ENCODE data around the gene ENOPH1.
A peak's percentile ranks its signal among the peaks of the same experiment; 100 is the strongest.
"Not testable (repeated sequence)": the region's sequence is repeated elsewhere in the genome, so short reads cannot be mapped to it uniquely, and the experiment has no call there.

The ENOPH1 gene

GRCh38 chr4:82473621-82474164 is 43.3 kb downstream of the ENOPH1 start:
- no peak for DNase-seq

GRCh38 chr4:82475931-82476330 is 45.5 kb downstream of the ENOPH1 start:
- not testable (repeated sequence) for DNase-seq

GRCh38 chr4:82477469-82477868 is 47.1 kb downstream of the ENOPH1 start:
- not testable (repeated sequence) for DNase-seq

- DNase-seq: no peak
Measured at GRCh38 chr4:82479562-82479961, 49.2 kb downstream of the ENOPH1 start.

GRCh38 chr4:82480771-82481505 is 50.5 kb downstream of the ENOPH1 start:
- no peak for DNase-seq

- no peak for DNase-seq
Measured at GRCh38 chr4:82481506-82481840, 51.1 kb downstream of the ENOPH1 start.

- DNase-seq: no peak
Measured at GRCh38 chr4:82482387-82482786, 52.0 kb downstream of the ENOPH1 start.

GRCh38 chr4:82484996-82485783 is 54.8 kb downstream of the ENOPH1 start:
- DNase-seq: no peak

- DNase-seq: no peak
Measured at GRCh38 chr4:82489076-82489475, 58.7 kb downstream of the ENOPH1 start.

GRCh38 chr4:82489987-82490386 is 59.6 kb downstream of the ENOPH1 start:
- DNase-seq: no peak

GRCh38 chr4:82491251-82491960 is 61.0 kb downstream of the ENOPH1 start:
- no peak for DNase-seq

GRCh38 chr4:82493721-82494425 is 63.5 kb downstream of the ENOPH1 start:
- DNase-seq: peak; percentile 46

- DNase-seq: no peak
Measured at GRCh38 chr4:82495666-82496065, 65.3 kb downstream of the ENOPH1 start.

GRCh38 chr4:82496349-82496748 is 66.0 kb downstream of the ENOPH1 start:
- no peak for DNase-seq

- peak; percentile 43 for DNase-seq
Measured at GRCh38 chr4:82499738-82500434, 69.5 kb downstream of the ENOPH1 start.

- DNase-seq: peak; percentile 56
Measured at GRCh38 chr4:82500435-82501153, 70.2 kb downstream of the ENOPH1 start.

GRCh38 chr4:82501154-82501442 is 70.7 kb downstream of the ENOPH1 start:
- DNase-seq: no peak

GRCh38 chr4:82508011-82508410 is 77.6 kb downstream of the ENOPH1 start:
- DNase-seq: no peak

- DNase-seq: no peak
Measured at GRCh38 chr4:82508806-82509428, 78.5 kb downstream of the ENOPH1 start.

GRCh38 chr4:82510216-82510615 is 79.8 kb downstream of the ENOPH1 start:
- no peak for DNase-seq

Data from fibroblast of skin of abdomen (primary cell).